Loucy (cell line): ENCODE measurements around the gene BMPR1B.

Source experiments
- H2AFZ ChIP-seq: fragments of 200-600 bp; sonication (generic); 2 replicates; pipeline ENCODE4 v1.6.0; 2016; ENCODE audit warnings: antibody characterized with exemption, mild to moderate bottlenecking, low read length, moderate library complexity
- H3F3A ChIP-seq: fragments of 200-600 bp; 2 replicates; pipeline ENCODE4 v1.6.0; 2016; ENCODE audit warnings: antibody characterized with exemption, low read depth, mild to moderate bottlenecking
- H3K27me3 ChIP-seq: fragments of 200-600 bp; sonication (generic); 2 replicates; pipeline ENCODE4 v1.6.1; 2014; ENCODE audit warnings: low read length, mild to moderate bottlenecking; ENCODE audit not compliant: insufficient read depth, poor library complexity, severe bottlenecking
- H3K36me3 ChIP-seq: fragments of 200-600 bp; sonication (generic); 2 replicates; pipeline ENCODE4 v1.6.1; 2016; ENCODE audit warnings: low read length; ENCODE audit not compliant: insufficient read depth
- H3K4me1 ChIP-seq: fragments of 200-600 bp; sonication (generic); 2 replicates; pipeline ENCODE4 v1.5.1; 2014; ENCODE audit warnings: low read length, mild to moderate bottlenecking; ENCODE audit not compliant: insufficient read depth, poor library complexity, severe bottlenecking
- H3K4me2 ChIP-seq: fragments of 200-600 bp; sonication (generic); 2 replicates; pipeline ENCODE4 v1.6.0; 2014; ENCODE audit warnings: antibody characterized with exemption, low read length, low read depth, mild to moderate bottlenecking; ENCODE audit not compliant: poor library complexity, severe bottlenecking
- H3K4me3 ChIP-seq: fragments of 200-600 bp; sonication (generic); 2 replicates; pipeline ENCODE4 v1.5.1; 2014; ENCODE audit warnings: low read length, mild to moderate bottlenecking, mixed read lengths; ENCODE audit not compliant: poor library complexity, severe bottlenecking
- H3K79me2 ChIP-seq: fragments of 200-600 bp; sonication (generic); 2 replicates; pipeline ENCODE4 v1.6.1; 2014; ENCODE audit warnings: low read length; ENCODE audit not compliant: insufficient read depth
- H3K9ac ChIP-seq: fragments of 200-600 bp; sonication (generic); 2 replicates; pipeline ENCODE4 v1.6.0; 2014; ENCODE audit warnings: mild to moderate bottlenecking, low read depth, low read length, moderate library complexity; ENCODE audit not compliant: poor library complexity, severe bottlenecking
- H3K9me2 ChIP-seq: fragments of 200-600 bp; sonication (generic); replicated peaks from 2 replicates; pipeline ENCODE4 v1.6.1; 2016; ENCODE audit warnings: low read depth, low read length, mixed read lengths
- H3K9me3 ChIP-seq: fragments of 200-600 bp; sonication (generic); 2 replicates; pipeline ENCODE4 v1.6.1; 2014; ENCODE audit warnings: mild to moderate bottlenecking, antibody characterized with exemption, low read length, low read depth; ENCODE audit not compliant: insufficient read depth
- H4K20me1 ChIP-seq: fragments of 200-600 bp; sonication (generic); 2 replicates; pipeline ENCODE4 v1.6.0; 2014; ENCODE audit warnings: antibody characterized with exemption, low read length, mild to moderate bottlenecking; ENCODE audit not compliant: insufficient read depth, poor library complexity, severe bottlenecking
- EZH2phosphoT487 ChIP-seq: fragments of 200-600 bp; IDR thresholded peaks from 2 replicates; pipeline ENCODE4 v1.6.1; 2018; ENCODE audit warnings: antibody characterized with exemption, mild to moderate bottlenecking, moderate library complexity, borderline replicate concordance
- TF ChIP-seq, protein P1 (sequence below): fragments of 200-600 bp; sonication (generic); conservative IDR thresholded peaks from 2 replicates; pipeline ENCODE4 v1.5.1; 2014; ENCODE audit warnings: mild to moderate bottlenecking, antibody characterized with exemption, low read length

Gene BMPR1B

DNA sequence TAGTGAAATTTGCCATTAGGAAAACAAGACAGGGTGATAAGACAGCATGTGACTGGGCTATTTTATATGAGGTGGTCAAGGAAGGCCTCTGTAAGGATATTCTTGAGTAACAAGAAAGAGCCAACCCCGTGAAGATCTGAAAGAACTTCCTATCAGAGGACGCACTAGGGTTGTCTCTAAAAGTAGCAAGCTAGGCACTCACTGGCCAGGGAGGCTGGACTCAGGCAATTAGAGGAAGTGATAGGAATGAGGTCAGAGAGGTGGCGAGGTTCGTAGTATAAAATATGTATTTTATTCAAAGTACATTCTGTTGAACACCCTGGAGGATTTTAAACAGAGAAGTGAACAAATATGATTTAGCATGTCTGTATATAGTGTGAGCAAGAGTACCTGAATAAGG lies 4.6 kb downstream of the BMPR1B start:
- no peaks in the 10 kb centered on the region for H3F3A ChIP-seq
- no peaks in the 10 kb centered on the region for H3K36me3 ChIP-seq
- no peaks in the 10 kb centered on the region for H3K9me2 ChIP-seq
- no peaks in the 10 kb centered on the region for H3K79me2 ChIP-seq
- no peaks in the 10 kb centered on the region for H3K4me1 ChIP-seq
- H3K9me3 ChIP-seq, result no peaks in the 10 kb centered on the region
- H2AFZ ChIP-seq, result no peak overlapping the region
- TF ChIP-seq, protein P1, sequence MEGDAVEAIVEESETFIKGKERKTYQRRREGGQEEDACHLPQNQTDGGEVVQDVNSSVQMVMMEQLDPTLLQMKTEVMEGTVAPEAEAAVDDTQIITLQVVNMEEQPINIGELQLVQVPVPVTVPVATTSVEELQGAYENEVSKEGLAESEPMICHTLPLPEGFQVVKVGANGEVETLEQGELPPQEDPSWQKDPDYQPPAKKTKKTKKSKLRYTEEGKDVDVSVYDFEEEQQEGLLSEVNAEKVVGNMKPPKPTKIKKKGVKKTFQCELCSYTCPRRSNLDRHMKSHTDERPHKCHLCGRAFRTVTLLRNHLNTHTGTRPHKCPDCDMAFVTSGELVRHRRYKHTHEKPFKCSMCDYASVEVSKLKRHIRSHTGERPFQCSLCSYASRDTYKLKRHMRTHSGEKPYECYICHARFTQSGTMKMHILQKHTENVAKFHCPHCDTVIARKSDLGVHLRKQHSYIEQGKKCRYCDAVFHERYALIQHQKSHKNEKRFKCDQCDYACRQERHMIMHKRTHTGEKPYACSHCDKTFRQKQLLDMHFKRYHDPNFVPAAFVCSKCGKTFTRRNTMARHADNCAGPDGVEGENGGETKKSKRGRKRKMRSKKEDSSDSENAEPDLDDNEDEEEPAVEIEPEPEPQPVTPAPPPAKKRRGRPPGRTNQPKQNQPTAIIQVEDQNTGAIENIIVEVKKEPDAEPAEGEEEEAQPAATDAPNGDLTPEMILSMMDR, result no peak
- TF ChIP-seq EZH2phosphoT487, result no peak
- H3K4me3 ChIP-seq, result no peak overlapping the region
- H3K27me3 ChIP-seq, result peaks cover 15% of the 10 kb centered on the region
- H4K20me1 ChIP-seq, result no peaks in the 10 kb centered on the region
- H3K9ac ChIP-seq, result no peak overlapping the region
- no peak overlapping the region for H3K4me2 ChIP-seq

DNA sequence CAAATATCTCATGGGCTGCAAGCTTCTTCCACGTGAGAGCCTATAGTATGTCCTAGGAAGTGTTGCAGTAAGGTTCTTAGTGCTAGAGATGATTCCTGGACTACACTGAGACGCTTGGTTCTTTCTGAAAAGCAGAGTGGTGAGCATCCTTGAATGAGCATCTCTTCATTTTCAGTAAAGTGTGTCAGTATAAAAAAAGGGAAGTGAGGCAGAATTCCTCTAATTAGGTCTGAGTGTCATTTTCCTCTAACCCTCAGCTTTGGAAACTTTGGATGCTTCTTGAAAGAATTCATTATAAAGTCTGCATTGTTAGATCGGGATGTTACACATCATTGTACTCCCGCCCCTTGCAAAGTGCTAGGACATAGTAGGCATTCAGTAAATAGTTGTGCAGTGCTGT lies 5.2 kb downstream of the BMPR1B start:
- H3K4me2 ChIP-seq, result no peak overlapping the region
- H3K9me2 ChIP-seq, result no peaks in the 10 kb centered on the region
- no peaks in the 10 kb centered on the region for H3K9me3 ChIP-seq
- H4K20me1 ChIP-seq, result no peaks in the 10 kb centered on the region
- no peaks in the 10 kb centered on the region for H3K79me2 ChIP-seq
- no peaks in the 10 kb centered on the region for H3K4me1 ChIP-seq
- TF ChIP-seq EZH2phosphoT487, result no peak
- TF ChIP-seq, protein P1, result no peak
- peaks cover 11% of the 10 kb centered on the region for H3K27me3 ChIP-seq
- no peak overlapping the region for H2AFZ ChIP-seq
- no peak overlapping the region for H3K9ac ChIP-seq
- H3K4me3 ChIP-seq, result no peak overlapping the region
- no peaks in the 10 kb centered on the region for H3F3A ChIP-seq
- H3K36me3 ChIP-seq, result no peaks in the 10 kb centered on the region

DNA sequence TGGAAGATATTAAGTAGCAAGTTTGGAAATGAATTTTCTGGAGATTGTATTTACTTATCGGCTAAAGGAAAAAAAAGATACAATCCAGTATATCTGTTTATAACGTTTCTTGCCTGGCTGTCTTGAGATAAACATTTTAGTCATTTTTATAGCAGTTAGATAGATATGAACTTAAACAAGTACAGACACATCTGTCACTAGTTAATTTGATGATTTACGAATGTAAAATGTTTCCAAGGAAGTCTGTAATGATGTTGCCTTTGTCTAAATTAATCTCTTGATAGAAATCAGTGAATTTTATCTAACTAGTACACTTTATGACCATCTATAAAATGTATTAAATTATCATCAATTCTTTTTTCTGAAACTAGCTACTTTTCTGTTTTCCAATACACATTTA lies 5.7 kb downstream of the BMPR1B start:
- H2AFZ ChIP-seq, result no peak overlapping the region
- H3K79me2 ChIP-seq, result no peaks in the 10 kb centered on the region
- H3K4me2 ChIP-seq, result no peak overlapping the region
- no peaks in the 10 kb centered on the region for H3K36me3 ChIP-seq
- no peak for TF ChIP-seq EZH2phosphoT487
- TF ChIP-seq, protein P1, result no peak
- no peaks in the 10 kb centered on the region for H3F3A ChIP-seq
- H3K4me1 ChIP-seq, result no peaks in the 10 kb centered on the region
- no peaks in the 10 kb centered on the region for H3K9me2 ChIP-seq
- no peaks in the 10 kb centered on the region for H4K20me1 ChIP-seq
- H3K9ac ChIP-seq, result no peak overlapping the region
- no peaks in the 10 kb centered on the region for H3K9me3 ChIP-seq
- H3K27me3 ChIP-seq, result peaks cover 7% of the 10 kb centered on the region
- H3K4me3 ChIP-seq, result no peak overlapping the region
